OCI-LY3 (cell line): ENCODE measurements around the gene NXN.

ENCODE experiments used
- EZH2phosphoT487 ChIP-seq: fragments of 200-600 bp; shearing (Covaris generic); IDR thresholded peaks from 2 replicates; pipeline ENCODE4 v1.6.1; 2018; ENCODE audit warnings: antibody characterized with exemption, mixed run types, low read depth
- TF ChIP-seq, protein P1 (sequence below): fragments of 200-600, 300-600 bp; sonication (generic); IDR thresholded peaks from 2 replicates; pipeline ENCODE4 v1.5.1; 2014; ENCODE audit warnings: antibody characterized with exemption, low read length, low read depth

DNA sequence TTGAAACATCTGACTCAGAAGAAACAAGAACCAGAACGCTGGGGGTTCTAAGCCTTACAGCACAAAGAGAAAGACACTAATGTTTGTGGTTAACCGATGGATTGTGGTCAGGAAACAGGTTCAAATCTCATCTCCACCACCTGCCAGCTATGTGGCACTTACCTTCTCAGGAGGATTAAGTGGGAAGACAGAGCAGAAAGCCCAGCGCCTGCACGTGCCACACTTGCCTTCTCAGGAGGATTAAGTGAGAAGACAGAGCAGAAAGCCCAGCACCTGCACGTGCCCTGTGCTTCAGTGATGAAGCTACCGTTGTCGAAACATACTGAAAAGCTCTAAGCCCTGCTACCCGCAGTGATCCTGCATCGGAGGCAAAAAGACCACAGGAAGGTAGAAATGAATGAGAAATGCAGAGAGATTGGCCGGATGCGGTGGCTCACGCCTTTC, 90.6 kb downstream of the NXN start:
- TF ChIP-seq, protein P1, sequence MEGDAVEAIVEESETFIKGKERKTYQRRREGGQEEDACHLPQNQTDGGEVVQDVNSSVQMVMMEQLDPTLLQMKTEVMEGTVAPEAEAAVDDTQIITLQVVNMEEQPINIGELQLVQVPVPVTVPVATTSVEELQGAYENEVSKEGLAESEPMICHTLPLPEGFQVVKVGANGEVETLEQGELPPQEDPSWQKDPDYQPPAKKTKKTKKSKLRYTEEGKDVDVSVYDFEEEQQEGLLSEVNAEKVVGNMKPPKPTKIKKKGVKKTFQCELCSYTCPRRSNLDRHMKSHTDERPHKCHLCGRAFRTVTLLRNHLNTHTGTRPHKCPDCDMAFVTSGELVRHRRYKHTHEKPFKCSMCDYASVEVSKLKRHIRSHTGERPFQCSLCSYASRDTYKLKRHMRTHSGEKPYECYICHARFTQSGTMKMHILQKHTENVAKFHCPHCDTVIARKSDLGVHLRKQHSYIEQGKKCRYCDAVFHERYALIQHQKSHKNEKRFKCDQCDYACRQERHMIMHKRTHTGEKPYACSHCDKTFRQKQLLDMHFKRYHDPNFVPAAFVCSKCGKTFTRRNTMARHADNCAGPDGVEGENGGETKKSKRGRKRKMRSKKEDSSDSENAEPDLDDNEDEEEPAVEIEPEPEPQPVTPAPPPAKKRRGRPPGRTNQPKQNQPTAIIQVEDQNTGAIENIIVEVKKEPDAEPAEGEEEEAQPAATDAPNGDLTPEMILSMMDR = no peak
- no peak for TF ChIP-seq EZH2phosphoT487
